Measurements from ENCODE around the gene EGFR.

Gene EGFR

GRCh38 chr7:55101359-55101758, 82.5 kb downstream of the EGFR start:
- no peak overlapping the region for H3K27ac ChIP-seq
- no peak overlapping the region for H3K4me2 ChIP-seq
- peaks cover 0 to 38% (median 32%) of the 10 kb centered on the region in 10 experiments; a peak in 16 of 20 replicates for H3K4me1 ChIP-seq
- H3K9me3 ChIP-seq (replicated peaks in 1 of 11), result no peaks in the 10 kb centered on the region
- H3K36me3 ChIP-seq, result no peaks in the 10 kb centered on the region
- H3K4me3 ChIP-seq, result no peak overlapping the region
- no peak overlapping the region for H3K9ac ChIP-seq
- H3K27me3 ChIP-seq, result peaks cover 0 to 100% (median 6%) of the 10 kb centered on the region in 11 experiments; a peak in 12 of 22 replicates
- no peak for TF ChIP-seq Cebpa-rat (IDR thresholded peaks at IDR 0.05)
- peaks cover 0 to 21% (median 0%) of the 10 kb centered on the region in 11 experiments; a peak in 3 of 22 replicates for H4K20me1 ChIP-seq

GRCh38 chr7:55104123-55104522, 85.3 kb downstream of the EGFR start:
- peaks cover 0 to 13% (median 0%) of the 10 kb centered on the region in 11 experiments; a peak in 1 of 22 replicates for H4K20me1 ChIP-seq
- no peak overlapping the region for H3K27ac ChIP-seq
- H3K9ac ChIP-seq, result no peak overlapping the region

GRCh38 chr7:55104712-55105433, 86.1 kb downstream of the EGFR start:
- Histone ChIP-seq H3K27me3 (peaks cover 0 to 99% (median 6%) of the 10 kb centered on the region in 11 experiments; a peak in 12 of 22 replicates), H3K36me3 (no peaks in the 10 kb centered on the region), H3K9me3 (replicated peaks in 1 of 11) (no peaks in the 10 kb centered on the region), H4K20me1 (peaks cover 0 to 12% (median 0%) of the 10 kb centered on the region in 11 experiments; a peak in 1 of 22 replicates), H3K4me1 (peaks cover 5 to 33% (median 26%) of the 10 kb centered on the region in 10 experiments; a peak in 18 of 20 replicates), H3K4me3 (no peak overlapping the region), H3K27ac (no peak overlapping the region), H3K4me2 (peak overlapping the region in 9 of 11 experiments; percentile 6 to 73 (median 61); a peak in 17 of 22 replicates), H3K9ac (no peak overlapping the region)
- TF ChIP-seq Cebpa-rat (IDR thresholded peaks at IDR 0.05), result no peak

More at GRCh38 chr7:55104123-55104522, 85.3 kb downstream of the EGFR start:
- Histone ChIP-seq H3K9me3 (replicated peaks in 1 of 11) (no peaks in the 10 kb centered on the region), H3K4me3 (no peak overlapping the region), H3K4me1 (peaks cover 5 to 38% (median 32%) of the 10 kb centered on the region in 10 experiments; a peak in 18 of 20 replicates), H3K36me3 (no peaks in the 10 kb centered on the region), H3K27me3 (peaks cover 0 to 99% (median 6%) of the 10 kb centered on the region in 11 experiments; a peak in 13 of 22 replicates), H3K4me2 (peak overlapping the region in 8 of 11 experiments; percentile 27 to 73 (median 64); a peak in 14 of 22 replicates)
- no peak for TF ChIP-seq Cebpa-rat (IDR thresholded peaks at IDR 0.05)

- no peaks in the 10 kb centered on the region for H3K36me3 ChIP-seq
- TF ChIP-seq Cebpa-rat (IDR thresholded peaks at IDR 0.05), result no peak
- no peak overlapping the region for H3K9ac ChIP-seq
- H3K27me3 ChIP-seq, result peaks cover 0 to 99% (median 6%) of the 10 kb centered on the region in 11 experiments; a peak in 12 of 22 replicates
- H3K27ac ChIP-seq, result no peak overlapping the region
- peaks cover 0 to 2% (median 0%) of the 10 kb centered on the region in 11 experiments; a peak in 1 of 22 replicates for H4K20me1 ChIP-seq
- peaks cover 5 to 27% (median 20%) of the 10 kb centered on the region in 10 experiments; a peak in 18 of 20 replicates for H3K4me1 ChIP-seq
- no peak overlapping the region for H3K4me3 ChIP-seq
- no peaks in the 10 kb centered on the region for H3K9me3 ChIP-seq (replicated peaks in 1 of 11)
- H3K4me2 ChIP-seq, result no peak overlapping the region; a peak in 1 of 22 replicates
Observed at GRCh38 chr7:55105952-55106351, 87.1 kb downstream of the EGFR start.

- Histone ChIP-seq H3K27me3 (peaks cover 0 to 96% (median 4%) of the 10 kb centered on the region in 11 experiments; a peak in 10 of 22 replicates), H3K4me1 (peaks cover 5 to 31% (median 23%) of the 10 kb centered on the region in 10 experiments; a peak in 18 of 20 replicates), H3K9me3 (replicated peaks in 1 of 11) (no peaks in the 10 kb centered on the region), H3K4me2 (0 out of 22 replicates have a peak overlapping the region, but pooled peaks of 1 of the 11 experiments have one; percentile 13), H3K27ac (no peak overlapping the region), H4K20me1 (no peaks in the 10 kb centered on the region), H3K36me3 (no peaks in the 10 kb centered on the region), H3K4me3 (no peak overlapping the region), H3K9ac (no peak overlapping the region)
- no peak for TF ChIP-seq Cebpa-rat (IDR thresholded peaks at IDR 0.05)
Observed at GRCh38 chr7:55107946-55108345, 89.1 kb downstream of the EGFR start.

- Histone ChIP-seq H3K4me1 (peaks cover 5 to 31% (median 23%) of the 10 kb centered on the region in 10 experiments; a peak in 18 of 20 replicates), H3K9ac (no peak overlapping the region), H3K36me3 (no peaks in the 10 kb centered on the region), H3K4me3 (no peak overlapping the region), H3K4me2 (peak overlapping the region in 2 of 11 experiments; percentile 4 to 13; a peak in 1 of 22 replicates), H3K27ac (no peak overlapping the region), H4K20me1 (no peaks in the 10 kb centered on the region), H3K27me3 (peaks cover 0 to 93% (median 0%) of the 10 kb centered on the region in 11 experiments; a peak in 8 of 22 replicates), H3K9me3 (replicated peaks in 1 of 11) (no peaks in the 10 kb centered on the region)
- TF ChIP-seq Cebpa-rat (IDR thresholded peaks at IDR 0.05), result no peak
Observed at GRCh38 chr7:55108401-55108800, 89.6 kb downstream of the EGFR start.

DNA sequence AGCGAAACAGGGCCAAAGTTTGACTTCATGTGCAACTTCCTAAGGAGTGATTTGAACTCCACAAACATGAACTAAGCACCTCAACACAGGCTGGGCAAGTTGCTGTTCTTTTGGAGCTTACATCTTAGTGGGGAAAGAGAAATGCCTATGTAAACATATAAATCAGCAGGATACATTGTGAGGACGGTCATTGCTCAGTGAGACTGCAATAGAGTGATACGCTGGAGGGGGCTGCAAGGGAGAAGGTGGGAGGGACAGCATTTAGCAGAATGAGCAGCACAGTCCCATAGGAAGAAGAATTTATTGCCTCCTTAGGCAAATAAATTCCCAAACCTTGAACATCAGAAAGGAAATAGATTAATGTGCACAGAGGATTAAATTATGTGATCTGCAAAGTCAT, 90.0 kb downstream of the EGFR start:
- no peak overlapping the region for H3K27ac ChIP-seq
- H4K20me1 ChIP-seq, result no peaks in the 10 kb centered on the region
- H3K4me3 ChIP-seq, result no peak overlapping the region
- H3K4me2 ChIP-seq, result 0 out of 22 replicates have a peak overlapping the region, but pooled peaks of 1 of the 11 experiments have one; percentile 13
- peaks cover 5 to 31% (median 23%) of the 10 kb centered on the region in 10 experiments; a peak in 18 of 20 replicates for H3K4me1 ChIP-seq
- TF ChIP-seq Cebpa-rat (IDR thresholded peaks at IDR 0.05), result no peak
- peaks cover 0 to 89% (median 0%) of the 10 kb centered on the region in 11 experiments; a peak in 8 of 22 replicates for H3K27me3 ChIP-seq
- no peaks in the 10 kb centered on the region for H3K9me3 ChIP-seq (replicated peaks in 1 of 11)
- no peak overlapping the region for H3K9ac ChIP-seq
- no peaks in the 10 kb centered on the region for H3K36me3 ChIP-seq

GRCh38 chr7:55109404-55110167, 90.8 kb downstream of the EGFR start:
- H3K4me1 ChIP-seq, result peaks cover 5 to 24% (median 17%) of the 10 kb centered on the region in 10 experiments; a peak in 18 of 20 replicates
- H3K27me3 ChIP-seq, result peaks cover 0 to 81% (median 0%) of the 10 kb centered on the region in 11 experiments; a peak in 7 of 22 replicates
- no peak overlapping the region for H3K9ac ChIP-seq
- no peak overlapping the region for H3K4me2 ChIP-seq
- H3K27ac ChIP-seq, result no peak overlapping the region
- no peaks in the 10 kb centered on the region for H4K20me1 ChIP-seq
- H3K9me3 ChIP-seq (replicated peaks in 1 of 11), result no peaks in the 10 kb centered on the region
- no peak for TF ChIP-seq Cebpa-rat (IDR thresholded peaks at IDR 0.05)
- H3K4me3 ChIP-seq, result no peak overlapping the region
- H3K36me3 ChIP-seq, result no peaks in the 10 kb centered on the region

Data from BLaER1 treated with 17β-estradiol and CSF1 and Interleukin-3, amounts not matched to agents 10 nM and 100 nM (cell line).